HCT116 (cell line): ENCODE results near the gene TENM4.

Source experiments
- CTCF ChIP-seq, 3 experiments: fragments of 200-600 bp in 1 of 3; sonication (generic) in 1 of 3; IDR thresholded peaks in 2 of 3; conservative IDR thresholded peaks in 1 of 3; 2 replicates each; pipeline ENCODE4 v1.5.1; 2012 to 2017; ENCODE audit warnings: low read depth in 2 of 3, low read length in 2 of 3, antibody characterized with exemption in 1 of 3, borderline replicate concordance in 1 of 3, control low read depth in 1 of 3, mild to moderate bottlenecking in 1 of 3, mixed read lengths in 1 of 3, mixed run types in 1 of 3, moderate library complexity in 1 of 3; ENCODE audit not compliant: insufficient read depth in 1 of 3
- EGR1 ChIP-seq: IDR thresholded peaks from 2 replicates; pipeline ENCODE4 v1.6.1; 2012; ENCODE audit warnings: low read depth
- POLR2A ChIP-seq: IDR thresholded peaks from 2 replicates; pipeline ENCODE4 v1.7.0; 2011; ENCODE audit warnings: borderline replicate concordance; ENCODE audit not compliant: insufficient read depth, insufficient read length; ENCODE audit errors: extremely low read depth
- RAD21 ChIP-seq: IDR thresholded peaks from 2 replicates; pipeline ENCODE4 v1.6.1; 2012; ENCODE audit warnings: low read depth, mild to moderate bottlenecking
- SP1 ChIP-seq: IDR thresholded peaks from 2 replicates; pipeline ENCODE4 v1.6.1; 2012; ENCODE audit warnings: low read depth
- TCF7L2 ChIP-seq: IDR thresholded peaks from 2 replicates; pipeline ENCODE4 v1.7.0; 2011; ENCODE audit warnings: borderline replicate concordance, inconsistent platforms; ENCODE audit not compliant: insufficient read depth, insufficient read length; ENCODE audit errors: extremely low read depth

- TF ChIP-seq CTCF (IDR thresholded peaks at IDR 0.05 in 2 of 3, conservative IDR thresholded peaks at IDR 0.05 in 1 of 3; ENCODE audit: borderline replicate concordance in 1 of 3, insufficient read depth in 1 of 3, low read depth in 2 of 3, low read length in 2 of 3): no peak
- no peak for TF ChIP-seq RAD21
- no peak for TF ChIP-seq SP1
- no peak for TF ChIP-seq EGR1
- TF ChIP-seq TCF7L2: no peak
- no peak for TF ChIP-seq POLR2A
Observed at GRCh38 chr11:79276736-79277325, 164.0 kb downstream of the TENM4 start.
